Mesendoderm (in vitro differentiated cells): ENCODE measurements around the gene TSPAN5.
A peak's percentile ranks its signal among the peaks of the same experiment; 100 is the strongest.
"Not testable (repeated sequence)": the region's sequence is repeated elsewhere in the genome, so short reads cannot be mapped to it uniquely, and the experiment has no call there.

Source experiments
- DNase-seq: peaks from one replicate; pipeline ENCODE4 v3.0.0; 2013
- H2AK5ac ChIP-seq: 2 replicates; pipeline ENCODE4 v1.6.1; 2013; ENCODE audit warnings: low read length, inconsistent platforms
- H2BK120ac ChIP-seq: 2 replicates; pipeline ENCODE4 v1.6.1; 2013; ENCODE audit warnings: low read depth, mild to moderate bottlenecking, low read length, moderate library complexity, mixed read lengths
- H2BK15ac ChIP-seq: replicated peaks from 2 replicates; pipeline ENCODE4 v1.6.1; 2013; ENCODE audit warnings: low read depth, mild to moderate bottlenecking, moderate library complexity
- H2BK5ac ChIP-seq: 2 replicates; pipeline ENCODE4 v1.6.1; 2013; ENCODE audit warnings: low read length, inconsistent platforms
- H3K18ac ChIP-seq: 2 replicates; pipeline ENCODE4 v1.6.1; 2013; ENCODE audit warnings: mild to moderate bottlenecking, low read length, mixed read lengths
- H3K23ac ChIP-seq: one replicate; pipeline ENCODE4 v1.6.1; 2013; ENCODE audit warnings: low read length
- H3K27ac ChIP-seq: 2 replicates; pipeline ENCODE4 v1.5.1; 2013; ENCODE audit warnings: low read depth, mild to moderate bottlenecking, inconsistent platforms, low read length, moderate library complexity
- H3K27me3 ChIP-seq: 2 replicates; pipeline ENCODE4 v1.6.1; 2013; ENCODE audit warnings: low read length, control low read depth, mild to moderate bottlenecking, inconsistent platforms; ENCODE audit not compliant: insufficient read depth, poor library complexity
- H3K36me3 ChIP-seq: 2 replicates; pipeline ENCODE4 v1.6.1; 2013; ENCODE audit warnings: low read length, inconsistent platforms; ENCODE audit not compliant: control insufficient read depth, insufficient read depth
- H3K4ac ChIP-seq: one replicate; pipeline ENCODE4 v1.6.1; 2013; ENCODE audit warnings: low read depth, mild to moderate bottlenecking, low read length, moderate library complexity
- H3K4me1 ChIP-seq: 2 replicates; pipeline ENCODE4 v1.6.1; 2013; ENCODE audit warnings: low read depth, low read length, inconsistent platforms; ENCODE audit not compliant: control insufficient read depth
- H3K4me2 ChIP-seq: 2 replicates; pipeline ENCODE4 v1.6.1; 2013; ENCODE audit warnings: low read length
- H3K4me3 ChIP-seq: 2 replicates; pipeline ENCODE4 v1.5.1; 2013; ENCODE audit warnings: mild to moderate bottlenecking, low read length
- H3K56ac ChIP-seq: one replicate; pipeline ENCODE4 v1.6.1; 2013; ENCODE audit warnings: low read length
- H3K79me1 ChIP-seq: 2 replicates; pipeline ENCODE4 v1.6.1; 2013; ENCODE audit warnings: low read length, inconsistent platforms
- H3K79me2 ChIP-seq: 2 replicates; pipeline ENCODE4 v1.6.1; 2013; ENCODE audit warnings: mild to moderate bottlenecking, low read length; ENCODE audit not compliant: control insufficient read depth, insufficient read depth
- H3K9ac ChIP-seq: 2 replicates; pipeline ENCODE4 v1.6.1; 2013; ENCODE audit warnings: low read length, inconsistent platforms
- H4K5ac ChIP-seq: one replicate; pipeline ENCODE4 v1.6.1; 2013; ENCODE audit warnings: low read length
- H4K8ac ChIP-seq: one replicate; pipeline ENCODE4 v1.6.1; 2013; ENCODE audit warnings: low read depth, mild to moderate bottlenecking, control low read depth, low read length, moderate library complexity
- WGBS: extraction: QIAGEN DNeasy Blood & Tissue Kit; methylation state at CpG from one replicate; pipeline ENCODE4 v1.1.7; 2013; ENCODE audit warnings: low lambda C conversion rate, missing lambda C conversion rate; ENCODE audit not compliant: insufficient coverage; ENCODE audit errors: extremely low coverage; 5-methylcytosine and 5-hydroxymethylcytosine counted together

TSPAN5 gene

GRCh38 chr4:98539741-98540140, 118.7 kb downstream of the TSPAN5 start:
- no peak overlapping the region for H2BK120ac ChIP-seq
- no peak overlapping the region for H3K56ac ChIP-seq
- no peak overlapping the region for H3K4me3 ChIP-seq
- no peak overlapping the region for H3K4me2 ChIP-seq
- no peaks in the 10 kb centered on the region for H3K4me1 ChIP-seq
- no peak overlapping the region for H3K4ac ChIP-seq
- H2BK5ac ChIP-seq = no peak overlapping the region
- no peak overlapping the region for H2BK15ac ChIP-seq
- no peak overlapping the region for H3K9ac ChIP-seq
- H4K5ac ChIP-seq = no peak overlapping the region
- H3K27ac ChIP-seq = no peak overlapping the region
- no peak overlapping the region for H3K18ac ChIP-seq
- no CpG with 5 or more reads among the region's 5 CpGs for WGBS
- H3K23ac ChIP-seq = no peak overlapping the region
- no peaks in the 10 kb centered on the region for H3K79me1 ChIP-seq
- H3K79me2 ChIP-seq = no peaks in the 10 kb centered on the region
- H3K27me3 ChIP-seq = no peaks in the 10 kb centered on the region
- H2AK5ac ChIP-seq = no peak overlapping the region
- H4K8ac ChIP-seq = no peak overlapping the region
- DNase-seq = no peak
- no peaks in the 10 kb centered on the region for H3K36me3 ChIP-seq

- DNase-seq = no peak
- no peak overlapping the region for H4K5ac ChIP-seq
- H2BK15ac ChIP-seq = no peak overlapping the region
- no CpG with 5 or more reads among the region's 1 CpG for WGBS
- H3K27ac ChIP-seq = no peak overlapping the region
- H4K8ac ChIP-seq = no peak overlapping the region
- H3K18ac ChIP-seq = no peak overlapping the region
- H3K4me1 ChIP-seq = no peaks in the 10 kb centered on the region
- no peak overlapping the region for H2AK5ac ChIP-seq
- H2BK5ac ChIP-seq = no peak overlapping the region
- no peak overlapping the region for H3K56ac ChIP-seq
- H3K4me2 ChIP-seq = no peak overlapping the region
- H3K4me3 ChIP-seq = no peak overlapping the region
- H3K4ac ChIP-seq = no peak overlapping the region
- H3K79me1 ChIP-seq = no peaks in the 10 kb centered on the region
- H3K23ac ChIP-seq = no peak overlapping the region
- no peak overlapping the region for H3K9ac ChIP-seq
- H3K36me3 ChIP-seq = no peaks in the 10 kb centered on the region
- no peak overlapping the region for H2BK120ac ChIP-seq
- no peaks in the 10 kb centered on the region for H3K27me3 ChIP-seq
- H3K79me2 ChIP-seq = no peaks in the 10 kb centered on the region
Measured at GRCh38 chr4:98539299-98539698, 119.1 kb downstream of the TSPAN5 start.

GRCh38 chr4:98536631-98537030, 121.8 kb downstream of the TSPAN5 start:
- H3K79me1 ChIP-seq = no peaks in the 10 kb centered on the region
- H3K27me3 ChIP-seq = no peaks in the 10 kb centered on the region
- no peak overlapping the region for H3K27ac ChIP-seq
- H2BK15ac ChIP-seq = no peak overlapping the region
- no peak overlapping the region for H3K56ac ChIP-seq
- WGBS = no CpG with 5 or more reads among the region's 11 CpGs
- H3K4me1 ChIP-seq = no peaks in the 10 kb centered on the region
- no peak overlapping the region for H2BK5ac ChIP-seq
- H3K18ac ChIP-seq = no peak overlapping the region
- H3K36me3 ChIP-seq = no peaks in the 10 kb centered on the region
- no peaks in the 10 kb centered on the region for H3K79me2 ChIP-seq
- no peak overlapping the region for H3K4me2 ChIP-seq
- H4K5ac ChIP-seq = no peak overlapping the region
- no peak overlapping the region for H3K9ac ChIP-seq
- DNase-seq = peak; percentile 43
- H3K4ac ChIP-seq = no peak overlapping the region
- H3K4me3 ChIP-seq = no peak overlapping the region
- no peak overlapping the region for H2AK5ac ChIP-seq
- H4K8ac ChIP-seq = peak overlapping the region; percentile 70
- no peak overlapping the region for H2BK120ac ChIP-seq
- H3K23ac ChIP-seq = no peak overlapping the region

- H3K27ac ChIP-seq, H2BK120ac ChIP-seq, H2BK5ac ChIP-seq, H3K27me3 ChIP-seq, H3K9ac ChIP-seq, H4K5ac ChIP-seq, H3K56ac ChIP-seq, H4K8ac ChIP-seq, H3K18ac ChIP-seq, H3K4me1 ChIP-seq, H3K79me2 ChIP-seq, H3K4me2 ChIP-seq, H2AK5ac ChIP-seq, H3K79me1 ChIP-seq, H3K36me3 ChIP-seq, H3K23ac ChIP-seq, DNase-seq, H3K4me3 ChIP-seq, H3K4ac ChIP-seq, H2BK15ac ChIP-seq: not testable (repeated sequence)
- WGBS = no CpG with 5 or more reads among the region's 2 CpGs
Measured at GRCh38 chr4:98534146-98534545, 124.3 kb downstream of the TSPAN5 start.

- no peak overlapping the region for H2BK15ac ChIP-seq
- no peak overlapping the region for H3K4ac ChIP-seq
- H3K4me1 ChIP-seq = no peaks in the 10 kb centered on the region
- H2BK120ac ChIP-seq = no peak overlapping the region
- no peak overlapping the region for H3K27ac ChIP-seq
- no peak overlapping the region for H3K4me2 ChIP-seq
- no peak overlapping the region for H3K23ac ChIP-seq
- H3K79me1 ChIP-seq = no peaks in the 10 kb centered on the region
- H4K8ac ChIP-seq = no peak overlapping the region
- H3K4me3 ChIP-seq = no peak overlapping the region
- H3K18ac ChIP-seq = no peak overlapping the region
- no peak overlapping the region for H4K5ac ChIP-seq
- H3K36me3 ChIP-seq = no peaks in the 10 kb centered on the region
- no peak overlapping the region for H2BK5ac ChIP-seq
- no peaks in the 10 kb centered on the region for H3K79me2 ChIP-seq
- no peak overlapping the region for H3K56ac ChIP-seq
- no CpG with 5 or more reads among the region's 3 CpGs for WGBS
- H3K27me3 ChIP-seq = no peaks in the 10 kb centered on the region
- no peak overlapping the region for H3K9ac ChIP-seq
- no peak overlapping the region for H2AK5ac ChIP-seq
- no peak for DNase-seq
Measured at GRCh38 chr4:98530572-98530971, 127.8 kb downstream of the TSPAN5 start.

- Histone ChIP-seq H3K79me2 (no peaks in the 10 kb centered on the region), H3K27me3 (no peaks in the 10 kb centered on the region), H2BK15ac (no peak overlapping the region), H3K4me1 (no peaks in the 10 kb centered on the region), H3K9ac (no peak overlapping the region), H3K27ac (no peak overlapping the region), H3K79me1 (no peaks in the 10 kb centered on the region), H3K4me3 (no peak overlapping the region), H2AK5ac (no peak overlapping the region), H3K36me3 (no peaks in the 10 kb centered on the region), H2BK5ac (no peak overlapping the region), H3K4me2 (no peak overlapping the region), H3K23ac (no peak overlapping the region), H3K56ac (no peak overlapping the region), H3K4ac (no peak overlapping the region), H4K8ac (no peak overlapping the region), H3K18ac (no peak overlapping the region), H2BK120ac (no peak overlapping the region), H4K5ac (no peak overlapping the region)
- WGBS = no CpG with 5 or more reads among the region's 2 CpGs
- no peak for DNase-seq
Measured at GRCh38 chr4:98529970-98530569, 128.3 kb downstream of the TSPAN5 start.
